ENCODE data around the gene RANBP1.

DNA sequence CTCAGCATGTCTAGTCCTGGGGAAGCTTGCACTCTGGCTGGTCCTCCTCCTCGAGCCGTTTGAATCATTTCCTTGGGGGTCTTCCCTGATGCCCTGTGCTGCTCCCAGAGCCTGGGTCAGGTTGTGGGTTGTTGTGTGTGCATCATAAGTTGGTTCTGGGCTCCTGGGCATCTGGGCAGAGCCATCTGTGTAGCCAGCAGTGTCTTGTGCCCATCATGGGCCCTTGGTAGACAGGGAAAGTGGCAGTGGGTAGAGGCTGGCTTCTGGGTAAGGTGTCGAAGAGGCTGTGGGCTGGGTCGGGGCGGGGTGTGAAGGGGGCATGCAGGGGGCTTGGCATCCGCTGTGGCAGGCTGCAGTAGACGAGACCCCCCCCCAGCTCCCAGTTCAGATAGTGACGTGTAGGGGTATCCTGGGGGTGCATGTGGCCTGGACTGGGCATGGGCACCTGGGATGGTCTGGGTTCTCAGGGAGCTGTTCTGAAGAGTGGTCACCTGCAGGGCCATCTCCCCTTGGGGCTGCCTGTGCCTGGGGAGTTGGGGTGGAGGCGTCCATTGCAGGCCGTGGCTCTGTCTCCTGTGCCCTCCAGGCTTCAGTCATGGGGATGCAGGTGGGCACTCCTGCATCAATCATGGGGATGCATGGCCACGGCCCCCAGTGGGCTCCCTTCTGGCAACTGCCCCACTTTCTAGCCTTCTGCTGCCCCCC is 8.3 kb downstream of the RANBP1 start:
- TF ChIP-seq, protein P1, sequence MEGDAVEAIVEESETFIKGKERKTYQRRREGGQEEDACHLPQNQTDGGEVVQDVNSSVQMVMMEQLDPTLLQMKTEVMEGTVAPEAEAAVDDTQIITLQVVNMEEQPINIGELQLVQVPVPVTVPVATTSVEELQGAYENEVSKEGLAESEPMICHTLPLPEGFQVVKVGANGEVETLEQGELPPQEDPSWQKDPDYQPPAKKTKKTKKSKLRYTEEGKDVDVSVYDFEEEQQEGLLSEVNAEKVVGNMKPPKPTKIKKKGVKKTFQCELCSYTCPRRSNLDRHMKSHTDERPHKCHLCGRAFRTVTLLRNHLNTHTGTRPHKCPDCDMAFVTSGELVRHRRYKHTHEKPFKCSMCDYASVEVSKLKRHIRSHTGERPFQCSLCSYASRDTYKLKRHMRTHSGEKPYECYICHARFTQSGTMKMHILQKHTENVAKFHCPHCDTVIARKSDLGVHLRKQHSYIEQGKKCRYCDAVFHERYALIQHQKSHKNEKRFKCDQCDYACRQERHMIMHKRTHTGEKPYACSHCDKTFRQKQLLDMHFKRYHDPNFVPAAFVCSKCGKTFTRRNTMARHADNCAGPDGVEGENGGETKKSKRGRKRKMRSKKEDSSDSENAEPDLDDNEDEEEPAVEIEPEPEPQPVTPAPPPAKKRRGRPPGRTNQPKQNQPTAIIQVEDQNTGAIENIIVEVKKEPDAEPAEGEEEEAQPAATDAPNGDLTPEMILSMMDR (IDR thresholded peaks at IDR 0.05): no peak
- TF ChIP-seq POLR2A (IDR thresholded peaks at IDR 0.05): no peak
